Superior temporal gyrus (tissue), 1 donor: ENCODE results near the gene MYH14.
"Not testable (repeated sequence)": the region's sequence is repeated elsewhere in the genome, so short reads cannot be mapped to it uniquely, and the experiment has no call there.

Experiments used
- DNase-seq: peaks from one replicate; pipeline ENCODE4 v3.0.0-alpha.2; 2016; ENCODE audit errors: extremely low spot score

The MYH14 gene

DNA sequence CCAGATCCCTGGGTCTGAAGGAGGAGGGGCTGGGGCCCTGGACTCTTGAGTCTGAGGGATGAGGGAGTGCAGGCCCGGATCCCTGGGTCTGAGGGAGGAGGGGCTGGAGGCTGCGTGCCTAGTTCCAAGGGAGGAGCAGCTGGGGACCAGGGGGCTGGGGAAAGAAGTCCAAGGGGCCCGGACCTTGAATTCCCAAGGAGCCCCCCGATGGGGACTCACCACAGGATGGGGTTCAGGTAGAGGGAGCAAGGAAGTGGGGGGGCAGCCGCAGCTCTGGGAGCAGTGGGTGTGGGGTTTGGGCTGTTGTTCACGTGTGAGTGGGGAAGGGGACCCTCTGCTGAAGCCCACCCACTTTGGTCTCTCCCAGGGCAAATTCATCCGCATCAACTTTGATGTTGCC lies 23.1 kb downstream of the MYH14 start:
- no peak for DNase-seq

DNA sequence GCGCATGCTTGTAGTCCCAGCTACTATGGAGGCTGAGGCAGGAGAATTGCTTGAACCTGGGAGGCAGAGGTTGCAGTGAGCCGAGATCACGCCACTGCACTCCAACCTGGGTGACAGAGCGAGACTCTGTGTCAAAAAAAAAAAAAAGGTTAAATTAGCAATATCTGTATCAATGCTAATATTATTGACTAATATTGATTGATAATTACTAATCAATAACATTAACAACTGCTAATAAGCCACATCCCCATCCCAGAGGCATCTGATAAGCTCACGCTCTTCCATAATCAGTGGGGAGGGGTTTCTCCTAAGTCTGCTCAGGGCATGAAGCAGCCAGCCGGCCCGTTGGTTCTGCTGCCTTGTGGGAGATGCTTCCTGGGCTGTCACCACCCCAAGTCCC lies 24.7 kb downstream of the MYH14 start:
- DNase-seq: not testable (repeated sequence)

DNA sequence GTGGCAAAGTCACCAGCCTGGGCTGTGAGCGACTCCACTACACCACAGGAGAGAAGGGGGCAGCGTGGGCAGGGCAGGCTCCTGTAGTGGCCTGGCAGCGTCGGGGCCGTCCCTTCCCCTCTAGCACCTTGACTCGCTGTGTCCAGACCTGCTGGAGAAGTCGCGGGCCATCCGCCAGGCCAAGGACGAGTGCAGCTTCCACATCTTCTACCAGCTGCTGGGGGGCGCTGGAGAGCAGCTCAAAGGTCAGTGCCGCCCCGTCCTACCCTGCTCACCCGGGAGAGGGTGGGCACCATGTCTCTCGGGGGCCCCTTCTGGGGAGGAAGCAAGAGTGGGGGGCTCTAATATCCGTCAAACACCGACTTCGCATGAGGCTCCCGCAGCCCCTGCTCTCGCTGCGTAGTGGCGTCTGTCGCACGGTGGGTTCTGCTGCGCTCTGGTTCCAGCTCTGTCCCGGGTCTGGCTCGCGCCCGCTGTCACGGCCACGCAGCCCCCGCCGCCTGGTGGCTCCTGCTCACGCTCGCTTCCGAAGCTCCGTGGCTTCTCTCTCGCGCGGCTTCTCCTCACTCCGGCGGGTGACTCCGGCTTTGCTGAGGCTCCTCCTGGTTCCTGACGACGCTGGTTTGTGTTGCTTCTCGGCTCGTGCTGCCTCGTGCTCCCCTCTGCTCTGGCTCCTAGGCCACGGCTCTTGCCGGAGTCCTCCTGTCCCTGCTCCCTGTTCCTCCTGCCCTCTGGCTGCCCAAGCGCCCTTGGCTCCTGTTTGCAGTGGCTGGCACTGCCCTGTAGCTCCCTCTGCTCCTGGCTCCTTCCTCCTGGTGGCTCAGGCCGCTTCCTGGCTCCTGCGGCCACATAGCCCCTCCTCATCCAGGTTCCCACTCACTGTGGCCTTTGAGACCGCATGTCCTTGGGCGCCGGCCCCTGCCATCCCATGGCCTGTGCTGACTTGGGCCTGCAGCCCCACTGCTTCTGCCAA lies 27.2 kb downstream of the MYH14 start:
- DNase-seq: no peak

DNA sequence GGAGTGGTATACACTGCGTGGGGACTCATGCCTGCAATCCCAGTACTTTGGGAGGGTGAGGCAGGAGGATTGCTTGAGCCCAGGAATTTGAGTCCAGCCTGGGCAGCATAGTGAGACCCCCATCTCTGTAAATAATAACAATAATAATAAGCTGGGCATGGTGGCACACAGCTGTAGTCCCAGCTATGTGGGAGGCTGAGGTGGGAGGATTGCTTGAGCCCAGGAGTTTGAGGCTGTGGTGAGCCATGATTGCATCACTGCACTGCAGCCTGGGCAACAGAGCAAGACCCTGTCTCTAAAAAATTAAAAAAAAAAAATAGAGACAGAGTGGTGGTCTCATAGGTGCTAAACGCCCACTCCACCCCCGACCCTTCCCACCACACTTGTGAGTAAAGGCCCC lies 28.0 kb downstream of the MYH14 start:
- not testable (repeated sequence) for DNase-seq

DNA sequence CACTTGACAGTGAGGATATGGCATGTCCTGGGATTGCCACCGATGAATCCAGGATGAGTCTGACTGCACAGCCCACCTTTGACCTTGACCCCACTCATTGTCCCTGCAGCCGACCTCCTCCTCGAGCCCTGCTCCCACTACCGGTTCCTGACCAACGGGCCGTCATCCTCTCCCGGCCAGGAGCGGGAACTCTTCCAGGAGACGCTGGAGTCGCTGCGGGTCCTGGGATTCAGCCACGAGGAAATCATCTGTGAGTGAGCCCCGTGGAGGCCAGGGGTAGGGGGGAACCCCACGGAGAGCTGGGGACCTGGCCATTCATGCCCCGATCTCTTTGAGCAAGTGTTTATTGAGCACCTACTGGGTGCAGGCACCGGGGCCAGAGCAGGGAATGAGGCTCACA lies 28.4 kb downstream of the MYH14 start:
- no peak for DNase-seq

DNA sequence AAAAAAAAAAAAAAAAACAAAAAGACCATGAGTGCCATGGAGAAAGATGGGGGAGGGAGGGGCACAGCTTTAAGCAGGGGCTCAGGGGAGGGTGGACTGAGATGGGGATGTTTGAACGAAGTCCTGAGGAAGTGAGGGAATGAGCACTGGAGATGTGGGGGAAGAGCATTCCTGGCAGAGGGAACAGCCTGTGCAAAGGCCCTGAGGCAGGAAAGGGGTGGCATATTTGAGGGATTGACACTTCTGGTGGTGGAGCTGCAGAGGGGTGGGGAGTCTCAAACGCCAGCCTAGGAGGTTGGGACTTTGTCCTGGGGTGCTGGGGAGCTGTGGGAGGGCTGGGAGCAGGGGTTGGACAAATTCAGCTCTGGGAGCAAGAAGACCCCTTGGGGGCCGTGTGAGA lies 29.2 kb downstream of the MYH14 start:
- no peak for DNase-seq

DNA sequence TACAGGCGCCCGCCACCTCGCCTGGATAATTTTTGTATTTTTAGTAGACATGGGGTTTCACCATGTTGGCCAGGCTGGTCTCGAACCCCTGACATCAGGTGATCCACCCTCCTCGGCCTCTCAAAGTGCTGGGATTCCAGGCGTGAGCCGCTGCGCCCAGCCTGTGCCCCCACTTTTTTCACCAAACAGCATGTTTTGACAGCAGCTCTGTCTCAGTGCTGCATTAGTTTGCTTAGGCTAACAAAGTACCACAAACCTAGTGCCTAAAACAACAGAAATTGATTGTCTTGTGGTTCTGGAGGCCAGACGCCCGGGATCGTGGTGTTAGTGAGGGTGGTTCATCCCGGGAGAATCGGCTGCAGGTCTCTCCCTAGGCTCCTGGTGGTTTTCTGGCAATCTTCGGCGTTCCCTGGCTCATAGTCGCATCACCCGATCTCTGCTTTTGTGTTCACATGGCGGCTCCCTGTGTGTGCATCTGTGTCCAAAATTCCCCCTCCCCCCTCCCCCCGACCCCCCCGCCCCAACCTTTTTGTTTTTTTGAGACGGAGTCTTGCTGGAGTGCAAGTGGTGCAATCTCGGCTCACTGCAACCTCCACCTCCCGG lies 30.0 kb downstream of the MYH14 start:
- no peak for DNase-seq

DNA sequence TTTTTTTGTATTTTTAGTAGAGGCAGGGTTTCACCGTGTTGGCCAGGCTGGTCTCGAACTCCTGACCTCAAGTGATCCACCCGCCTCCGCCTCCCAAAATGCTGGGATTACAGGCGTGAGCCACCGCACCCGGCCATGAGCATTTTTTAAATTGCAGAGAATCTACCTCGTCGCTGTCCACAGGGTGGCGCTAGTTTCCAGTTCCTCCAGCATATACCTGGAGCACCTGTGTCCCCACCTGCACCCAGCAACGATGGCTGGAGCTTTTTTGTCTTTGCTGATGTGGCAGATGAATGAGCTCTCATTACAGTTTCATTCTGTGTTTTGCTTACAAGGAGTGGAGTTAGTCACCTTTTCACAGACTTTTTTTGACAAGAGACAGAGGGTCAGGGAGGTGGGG lies 34.1 kb downstream of the MYH14 start:
- DNase-seq: not testable (repeated sequence)

DNA sequence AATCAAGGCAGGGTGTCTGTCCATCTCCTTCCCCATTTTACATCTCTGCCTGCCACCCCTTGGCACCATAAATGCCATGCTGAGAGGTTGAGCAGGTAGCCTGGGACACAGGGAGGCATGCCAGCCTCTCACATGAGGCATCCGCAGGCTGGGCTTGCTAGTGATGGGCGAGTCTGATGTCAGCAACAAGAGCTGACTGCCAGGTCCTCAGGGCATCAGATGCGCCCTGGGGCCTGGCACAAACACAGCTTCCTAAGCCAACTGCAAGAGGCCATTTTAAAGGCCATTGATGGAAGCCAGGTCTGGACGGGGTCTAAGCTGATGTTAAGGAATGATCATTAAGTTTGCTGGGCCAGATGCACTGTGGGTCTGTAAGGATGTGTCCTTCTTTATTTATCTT lies 34.6 kb downstream of the MYH14 start:
- DNase-seq: no peak

DNA sequence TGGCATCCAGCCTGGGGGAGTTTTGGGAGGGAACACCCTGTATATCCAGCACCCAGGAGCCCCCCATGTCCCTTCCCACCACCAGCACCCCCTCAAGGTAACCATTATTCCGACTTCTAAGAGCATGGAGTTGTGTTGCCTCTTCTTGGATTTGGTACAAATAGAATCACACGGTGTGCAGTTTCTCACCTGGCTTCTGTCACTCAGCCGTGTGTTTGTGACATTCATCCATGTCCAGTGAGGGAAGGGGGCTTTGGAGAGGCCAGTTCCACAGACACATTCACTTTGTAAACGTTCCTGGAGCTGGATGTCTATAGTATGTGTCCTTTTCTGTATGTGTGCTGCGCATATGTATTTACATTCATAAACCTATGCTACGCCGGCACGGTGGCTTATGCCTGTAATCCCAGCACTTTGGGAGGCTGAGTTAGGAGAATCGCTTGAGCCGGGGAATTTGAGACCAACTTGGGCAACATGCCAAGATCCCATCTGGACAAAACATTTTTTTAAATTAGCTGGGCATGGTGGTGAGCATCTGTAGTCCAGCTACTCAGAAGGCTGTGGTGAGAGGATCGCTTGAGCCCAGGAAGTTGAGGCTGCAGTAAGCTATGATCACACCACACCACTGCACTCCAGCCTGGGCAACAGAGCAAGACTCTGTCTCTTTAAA lies 36.6 kb downstream of the MYH14 start:
- no peak for DNase-seq

DNA sequence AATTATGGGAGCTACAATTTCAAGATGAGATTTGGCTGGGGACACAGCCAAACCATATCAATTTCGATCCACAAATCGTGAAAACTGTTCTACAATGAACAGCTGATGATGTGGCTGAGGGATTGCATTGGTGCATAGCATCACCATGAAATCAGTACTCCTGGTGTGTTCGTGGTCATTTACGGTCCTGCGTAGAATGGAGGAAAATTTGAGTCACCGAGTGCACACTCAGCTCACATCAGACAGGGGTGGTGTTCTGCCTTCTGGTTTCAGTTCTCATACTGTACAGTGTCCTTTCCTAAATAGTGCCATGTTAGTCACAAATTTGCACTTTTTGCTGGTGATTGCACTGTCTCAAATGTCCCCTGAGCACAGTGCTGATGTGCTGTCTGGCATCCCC lies 39.2 kb downstream of the MYH14 start:
- DNase-seq: no peak

DNA sequence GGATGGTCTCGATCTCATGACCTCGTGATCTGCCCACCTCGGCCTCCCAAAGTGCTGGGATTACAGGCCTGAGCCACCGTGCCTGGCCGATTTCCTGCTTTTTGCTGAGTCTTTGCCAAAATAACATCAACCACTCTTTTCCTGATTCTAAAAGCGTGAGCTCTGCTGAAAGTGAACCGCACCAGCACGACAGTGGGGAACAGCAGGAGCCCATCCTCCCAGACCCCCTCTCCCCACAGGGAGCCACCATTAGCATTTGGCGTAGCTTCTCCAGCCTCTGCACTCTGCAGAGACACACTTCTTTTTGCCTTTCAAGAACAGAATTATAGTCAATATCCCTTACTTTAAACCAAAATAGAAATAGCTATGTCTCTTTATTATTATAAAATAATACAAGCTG lies 41.3 kb downstream of the MYH14 start:
- no peak for DNase-seq

DNA sequence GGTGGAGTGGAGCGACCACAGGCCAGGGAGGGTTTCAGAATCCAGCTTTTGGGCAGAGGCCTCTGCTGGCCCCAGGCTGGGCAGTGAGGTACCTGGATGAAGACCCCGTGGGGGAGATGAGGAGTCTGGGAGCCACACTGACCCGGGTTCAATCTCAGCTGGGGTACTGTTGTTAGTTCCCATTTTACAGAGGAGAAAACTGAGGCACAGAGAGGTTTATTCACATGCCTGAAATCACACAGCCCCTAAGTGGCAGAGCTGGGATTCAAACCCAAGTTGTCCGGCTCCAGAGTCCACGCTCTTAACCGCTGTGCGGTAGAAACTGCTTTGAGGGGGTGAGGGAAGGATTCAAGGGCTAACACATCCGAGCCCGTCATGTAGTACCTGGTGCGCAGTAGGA lies 45.0 kb downstream of the MYH14 start:
- DNase-seq: no peak

DNA sequence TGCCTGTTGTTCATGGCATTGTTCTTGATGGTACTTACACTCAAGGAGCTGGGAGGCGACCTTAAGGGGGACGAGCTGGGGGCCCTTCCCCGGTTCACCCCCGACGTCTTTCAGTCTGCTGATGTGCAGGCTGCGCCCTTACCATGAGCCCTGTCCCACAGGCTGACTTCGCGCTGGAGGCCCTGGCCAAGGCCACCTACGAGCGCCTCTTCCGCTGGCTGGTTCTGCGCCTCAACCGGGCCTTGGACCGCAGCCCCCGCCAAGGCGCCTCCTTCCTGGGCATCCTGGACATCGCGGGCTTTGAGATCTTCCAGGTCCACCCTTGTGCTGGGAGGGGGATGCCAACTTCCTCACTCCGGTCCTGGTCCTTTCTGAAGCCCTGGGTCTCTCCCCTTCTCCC lies 45.4 kb downstream of the MYH14 start:
- DNase-seq: no peak

DNA sequence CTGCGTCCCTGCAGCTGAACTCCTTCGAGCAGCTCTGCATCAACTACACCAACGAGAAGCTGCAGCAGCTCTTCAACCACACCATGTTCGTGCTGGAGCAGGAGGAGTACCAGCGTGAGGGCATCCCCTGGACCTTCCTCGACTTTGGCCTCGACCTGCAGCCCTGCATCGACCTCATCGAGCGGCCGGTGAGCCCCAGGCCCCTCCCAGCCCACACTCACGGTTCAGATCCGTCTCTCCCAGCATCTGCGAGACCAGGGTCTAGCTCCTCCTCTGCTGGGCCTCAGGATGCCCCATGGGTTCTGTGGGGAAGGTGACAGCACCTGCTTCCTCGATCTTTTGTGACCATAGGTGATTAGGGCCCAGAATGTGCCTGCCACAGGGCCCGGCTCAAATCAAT lies 46.2 kb downstream of the MYH14 start:
- DNase-seq: no peak

DNA sequence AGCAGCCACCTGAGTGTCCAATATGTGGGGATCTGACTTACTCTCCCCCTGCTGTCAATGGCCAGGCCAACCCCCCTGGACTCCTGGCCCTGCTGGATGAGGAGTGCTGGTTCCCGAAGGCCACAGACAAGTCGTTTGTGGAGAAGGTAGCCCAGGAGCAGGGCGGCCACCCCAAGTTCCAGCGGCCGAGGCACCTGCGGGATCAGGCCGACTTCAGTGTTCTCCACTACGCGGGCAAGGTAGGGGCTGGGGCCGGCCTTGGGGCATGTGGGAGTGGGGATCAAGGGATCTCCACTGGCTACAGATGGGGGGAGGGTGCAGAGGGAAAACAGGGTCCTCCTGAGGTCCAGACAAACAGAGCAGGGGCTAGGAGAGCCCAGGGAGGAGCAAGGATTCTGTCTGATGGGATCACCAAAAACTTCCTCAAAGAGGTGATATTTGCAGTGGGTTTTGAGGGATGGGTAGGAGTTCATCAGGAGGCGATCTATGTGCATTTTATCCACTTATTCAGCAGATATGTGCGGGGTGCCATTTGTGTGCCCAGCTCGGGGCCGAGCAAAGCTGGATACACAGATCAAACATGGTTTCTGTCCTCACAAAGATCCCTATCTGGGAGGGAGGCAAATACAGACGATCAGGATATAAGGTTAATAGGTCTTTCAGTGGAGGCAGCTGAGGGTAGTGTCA lies 47.2 kb downstream of the MYH14 start:
- no peak for DNase-seq

DNA sequence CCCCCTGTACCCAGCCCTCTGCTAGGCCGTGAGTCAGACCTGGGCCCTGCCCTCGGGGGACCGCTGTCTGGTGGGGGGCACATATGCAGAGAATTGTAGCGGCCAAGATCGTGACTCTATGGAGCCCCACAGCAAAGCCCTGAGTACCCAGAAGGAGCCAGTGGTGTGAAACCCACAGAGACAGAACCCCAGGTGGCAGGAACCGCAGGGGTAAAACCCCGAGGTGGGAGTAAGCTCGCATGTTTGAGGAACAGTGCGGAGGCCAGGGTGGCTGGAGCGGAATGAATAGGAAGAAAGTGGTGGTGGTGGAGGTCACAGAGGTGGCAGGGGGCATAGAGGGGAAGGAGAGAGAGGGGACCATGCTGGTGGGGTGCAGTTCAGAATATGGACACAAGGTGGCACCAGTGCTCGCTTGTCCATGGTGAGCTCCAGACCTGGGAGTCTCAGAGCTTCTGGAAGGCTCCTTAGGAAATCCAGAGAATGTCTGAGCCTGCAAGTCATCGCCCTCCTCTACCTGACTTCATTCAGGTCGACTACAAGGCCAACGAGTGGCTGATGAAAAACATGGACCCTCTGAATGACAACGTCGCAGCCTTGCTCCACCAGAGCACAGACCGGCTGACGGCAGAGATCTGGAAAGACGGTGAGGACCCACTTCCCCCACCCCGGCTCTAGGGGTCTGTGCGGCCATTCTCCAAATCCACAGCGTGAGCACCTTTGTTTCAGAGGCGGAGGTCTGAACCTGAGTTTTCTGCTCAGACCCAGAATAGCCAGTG lies 48.9 kb downstream of the MYH14 start:
- peak; percentile 9 for DNase-seq

DNA sequence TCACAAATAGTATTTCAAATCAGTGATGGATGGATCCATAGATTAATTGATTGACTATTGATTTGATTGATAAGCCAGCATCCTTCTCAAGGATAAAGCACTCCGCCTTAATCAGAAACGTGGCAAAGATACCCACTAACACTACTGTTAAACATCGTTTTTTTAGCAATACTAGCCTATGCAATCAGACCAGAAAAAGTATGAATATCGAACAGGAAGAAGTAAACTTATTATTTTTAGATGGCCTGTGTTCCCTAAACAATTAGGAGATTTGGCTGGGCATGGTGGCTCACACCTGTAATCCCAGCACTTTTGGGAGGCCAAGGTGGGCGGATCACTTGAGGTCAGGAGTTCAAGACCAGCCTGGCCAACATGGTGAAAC lies 49.5 kb downstream of the MYH14 start:
- no peak for DNase-seq

DNA sequence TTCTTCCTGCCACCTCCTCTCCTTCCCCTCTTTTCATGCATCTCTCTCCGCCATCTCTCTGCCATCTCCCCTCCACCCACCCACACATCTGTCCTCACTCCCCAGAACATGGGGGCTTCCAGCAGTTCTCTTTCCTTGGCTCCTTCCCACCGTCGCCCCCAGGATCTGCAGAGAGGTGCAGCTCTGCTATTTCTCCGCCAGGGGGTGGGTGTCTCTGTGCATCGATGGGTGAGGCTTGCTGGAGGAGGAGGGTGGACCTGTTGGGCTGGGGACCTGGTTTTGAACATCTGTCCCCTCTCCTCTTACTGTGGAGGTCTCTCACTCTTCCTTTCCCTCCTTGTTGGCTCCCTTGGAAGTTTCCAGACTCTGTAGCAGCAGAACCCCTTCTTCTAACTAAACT lies 51.7 kb downstream of the MYH14 start:
- no peak for DNase-seq

DNA sequence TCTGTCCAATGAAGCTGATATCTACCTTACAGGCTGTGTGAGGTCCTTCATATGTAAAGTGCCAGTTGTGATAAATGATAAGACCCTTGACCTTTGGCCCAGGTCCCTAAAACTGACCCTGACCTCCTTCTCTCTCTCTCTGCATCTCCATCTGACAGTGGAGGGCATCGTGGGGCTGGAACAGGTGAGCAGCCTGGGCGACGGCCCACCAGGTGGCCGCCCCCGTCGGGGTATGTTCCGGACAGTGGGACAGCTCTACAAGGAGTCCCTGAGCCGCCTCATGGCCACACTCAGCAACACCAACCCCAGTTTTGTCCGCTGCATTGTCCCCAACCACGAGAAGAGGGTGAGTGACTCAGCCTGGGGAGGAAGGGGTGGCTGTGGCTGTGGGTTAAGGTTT lies 53.7 kb downstream of the MYH14 start:
- DNase-seq: no peak

DNA sequence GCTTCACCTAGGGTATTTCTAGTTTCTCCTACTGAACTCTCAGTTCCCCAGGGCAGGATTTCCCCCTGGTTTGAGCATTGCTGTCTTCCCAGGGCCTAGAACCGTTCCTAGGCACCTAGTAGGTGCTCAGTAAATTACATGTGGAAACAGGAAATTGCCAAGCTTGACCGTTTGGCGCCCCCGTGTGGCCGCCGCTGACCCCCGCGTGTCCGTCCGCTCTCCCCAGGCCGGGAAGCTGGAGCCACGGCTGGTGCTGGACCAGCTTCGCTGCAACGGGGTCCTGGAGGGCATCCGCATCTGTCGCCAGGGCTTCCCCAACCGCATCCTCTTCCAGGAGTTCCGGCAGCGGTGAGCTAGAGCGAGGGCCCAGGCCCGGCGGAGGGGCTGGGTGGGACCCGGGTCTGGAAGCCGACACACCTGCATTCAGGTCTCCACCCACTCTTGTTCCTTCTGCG lies 55.5 kb downstream of the MYH14 start:
- DNase-seq: no peak
